Kidney epithelial cell (primary cell): ENCODE data around the gene NEK2. TPM values are rescaled to one million over a fixed set of nuclear protein-coding genes. Genes with fewer than 3 reads are reported as not detected.
"Not testable (repeated sequence)": the region's sequence is repeated elsewhere in the genome, so short reads cannot be mapped to it uniquely, and the experiment has no call there.

ENCODE experiments used
- DNase-seq: peaks from one replicate; pipeline ENCODE4 v3.0.0-alpha.2; 2010; ENCODE audit warnings: low read depth
- H3K27me3 ChIP-seq: 2 replicates; pipeline ENCODE4 v1.6.0; 2011; ENCODE audit warnings: low read length; ENCODE audit not compliant: control insufficient read depth, insufficient read depth
- H3K36me3 ChIP-seq: 2 replicates; pipeline ENCODE4 v1.5.1; 2011; ENCODE audit warnings: low read length; ENCODE audit not compliant: control insufficient read depth, insufficient read depth
- H3K4me3 ChIP-seq: 2 replicates; pipeline ENCODE4 v1.5.1; 2011; ENCODE audit warnings: low read depth, mild to moderate bottlenecking, control low read depth, low read length
- total RNA-seq: library from RNA; depleted of rRNA; stranded (reverse); fragments of >200 nt; gene quantifications from 2 replicates; pipeline ENCODE4 v1.2.3, GENCODE V29; 2015
- TF ChIP-seq, protein P1 (sequence below): IDR thresholded peaks from 2 replicates; pipeline ENCODE4 v1.5.1; 2011; ENCODE audit warnings: mild to moderate bottlenecking, moderate library complexity, low read length, control low read depth, inconsistent platforms; ENCODE audit not compliant: insufficient read depth, poor library complexity, severe bottlenecking

Gene NEK2
- 4.3 and 4.4 TPM in 2 replicates for total RNA-seq

DNA sequence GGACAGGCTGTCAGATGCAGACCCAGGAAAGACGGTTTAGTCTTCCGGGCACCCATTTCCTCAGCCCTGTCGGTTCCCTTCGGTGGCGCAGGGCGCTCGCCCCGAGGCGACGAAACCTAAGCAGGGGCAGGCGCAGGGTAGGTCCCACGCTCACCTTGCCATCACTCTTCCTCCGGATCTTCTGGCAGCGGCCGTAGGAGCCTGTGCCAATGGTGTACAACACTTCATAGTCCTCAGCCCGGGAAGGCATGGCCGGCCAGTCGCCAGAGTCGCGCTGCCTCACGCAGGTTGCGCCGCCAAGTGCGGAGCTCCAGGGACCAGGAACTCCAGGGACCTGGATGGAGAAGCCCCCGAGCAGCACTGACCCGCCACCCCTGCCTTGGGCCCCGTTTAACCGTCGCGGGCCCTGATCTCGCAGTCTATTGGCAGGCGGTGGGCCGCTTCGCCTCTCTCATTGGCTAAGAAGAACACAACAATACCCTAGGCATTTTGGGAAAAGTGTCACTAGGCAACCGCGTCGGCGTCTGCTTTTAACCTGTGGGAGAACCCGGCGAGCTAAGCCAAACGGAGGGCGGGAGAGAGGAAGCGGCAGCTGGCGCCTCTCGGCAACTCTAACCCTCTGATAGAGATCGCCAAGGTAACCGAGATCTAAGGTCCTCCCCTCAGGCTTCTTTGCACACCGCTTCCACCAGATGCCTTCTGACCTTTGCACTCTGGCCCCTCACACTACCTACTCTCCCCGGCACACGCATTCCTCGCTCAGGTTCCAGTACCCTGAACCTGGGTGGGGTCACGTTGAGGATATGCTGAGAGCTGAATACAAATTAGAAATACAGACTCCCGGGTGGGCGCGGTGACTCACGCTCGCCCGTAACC lies at the start of gene NEK2:
NEK2 (minus strand) TSS at position 392 of the 876 bp plus-strand sequence; CDS start at position 250, 142 bp downstream.
- Histone ChIP-seq H3K36me3 (no peaks in the 10 kb centered on the region), H3K27me3 (no peaks in the 10 kb centered on the region), H3K4me3 (peak within 1 kb of the TSS; percentile 81)
- TF ChIP-seq, protein P1, sequence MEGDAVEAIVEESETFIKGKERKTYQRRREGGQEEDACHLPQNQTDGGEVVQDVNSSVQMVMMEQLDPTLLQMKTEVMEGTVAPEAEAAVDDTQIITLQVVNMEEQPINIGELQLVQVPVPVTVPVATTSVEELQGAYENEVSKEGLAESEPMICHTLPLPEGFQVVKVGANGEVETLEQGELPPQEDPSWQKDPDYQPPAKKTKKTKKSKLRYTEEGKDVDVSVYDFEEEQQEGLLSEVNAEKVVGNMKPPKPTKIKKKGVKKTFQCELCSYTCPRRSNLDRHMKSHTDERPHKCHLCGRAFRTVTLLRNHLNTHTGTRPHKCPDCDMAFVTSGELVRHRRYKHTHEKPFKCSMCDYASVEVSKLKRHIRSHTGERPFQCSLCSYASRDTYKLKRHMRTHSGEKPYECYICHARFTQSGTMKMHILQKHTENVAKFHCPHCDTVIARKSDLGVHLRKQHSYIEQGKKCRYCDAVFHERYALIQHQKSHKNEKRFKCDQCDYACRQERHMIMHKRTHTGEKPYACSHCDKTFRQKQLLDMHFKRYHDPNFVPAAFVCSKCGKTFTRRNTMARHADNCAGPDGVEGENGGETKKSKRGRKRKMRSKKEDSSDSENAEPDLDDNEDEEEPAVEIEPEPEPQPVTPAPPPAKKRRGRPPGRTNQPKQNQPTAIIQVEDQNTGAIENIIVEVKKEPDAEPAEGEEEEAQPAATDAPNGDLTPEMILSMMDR, result no peak
- DNase-seq, result peak; percentile 91

DNA sequence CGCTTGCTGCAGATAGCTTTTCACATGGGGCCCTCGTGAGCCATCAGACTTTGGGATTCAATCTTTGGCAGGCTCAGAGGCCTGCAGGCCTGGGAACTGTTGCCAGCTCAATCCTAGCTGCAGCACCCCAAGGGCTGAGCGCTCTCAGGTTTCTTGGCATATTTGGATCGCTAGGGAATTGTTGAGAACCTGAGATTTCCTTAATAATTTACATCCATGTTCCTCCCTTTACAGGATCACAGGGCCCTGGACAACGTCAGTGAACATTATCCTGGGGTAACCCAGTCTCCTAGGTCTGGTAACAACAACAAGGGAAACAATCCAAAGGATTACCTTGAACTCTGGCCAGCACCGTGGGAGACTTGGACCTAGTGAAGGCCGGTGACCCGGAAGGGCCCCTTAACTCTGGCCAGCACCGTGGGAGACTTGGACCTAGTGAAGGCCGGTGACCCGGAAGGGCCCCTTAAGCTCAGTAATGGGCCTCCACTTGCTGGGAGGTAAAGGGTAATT lies 49.3 kb upstream of the NEK2 start:
- Histone ChIP-seq H3K36me3 (no peaks in the 10 kb centered on the region), H3K4me3 (no peak overlapping the region), H3K27me3 (no peaks in the 10 kb centered on the region)
- DNase-seq, result no peak
- TF ChIP-seq, protein P1, result no peak

DNA sequence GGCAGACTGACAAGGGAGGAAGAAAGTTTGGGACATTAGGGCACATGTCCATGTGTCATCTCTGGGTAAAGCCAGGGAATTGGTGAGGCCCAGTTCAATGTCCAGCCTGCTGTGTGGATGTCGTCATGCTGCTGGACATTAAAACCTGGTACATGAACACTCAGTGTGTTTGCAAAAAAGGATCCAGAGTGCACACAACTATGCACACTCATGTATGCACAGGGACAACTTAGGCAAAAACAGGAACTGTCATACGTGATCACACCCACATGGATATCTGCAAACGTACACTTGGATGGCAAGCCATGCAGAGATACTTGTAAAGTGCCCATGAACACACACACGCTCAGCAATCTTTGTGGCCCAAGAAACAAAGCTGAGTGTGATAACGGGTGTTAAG lies 47.9 kb upstream of the NEK2 start:
- TF ChIP-seq, protein P1, result no peak
- no peak for DNase-seq
- Histone ChIP-seq H3K27me3 (no peaks in the 10 kb centered on the region), H3K4me3 (no peak overlapping the region), H3K36me3 (no peaks in the 10 kb centered on the region)

DNA sequence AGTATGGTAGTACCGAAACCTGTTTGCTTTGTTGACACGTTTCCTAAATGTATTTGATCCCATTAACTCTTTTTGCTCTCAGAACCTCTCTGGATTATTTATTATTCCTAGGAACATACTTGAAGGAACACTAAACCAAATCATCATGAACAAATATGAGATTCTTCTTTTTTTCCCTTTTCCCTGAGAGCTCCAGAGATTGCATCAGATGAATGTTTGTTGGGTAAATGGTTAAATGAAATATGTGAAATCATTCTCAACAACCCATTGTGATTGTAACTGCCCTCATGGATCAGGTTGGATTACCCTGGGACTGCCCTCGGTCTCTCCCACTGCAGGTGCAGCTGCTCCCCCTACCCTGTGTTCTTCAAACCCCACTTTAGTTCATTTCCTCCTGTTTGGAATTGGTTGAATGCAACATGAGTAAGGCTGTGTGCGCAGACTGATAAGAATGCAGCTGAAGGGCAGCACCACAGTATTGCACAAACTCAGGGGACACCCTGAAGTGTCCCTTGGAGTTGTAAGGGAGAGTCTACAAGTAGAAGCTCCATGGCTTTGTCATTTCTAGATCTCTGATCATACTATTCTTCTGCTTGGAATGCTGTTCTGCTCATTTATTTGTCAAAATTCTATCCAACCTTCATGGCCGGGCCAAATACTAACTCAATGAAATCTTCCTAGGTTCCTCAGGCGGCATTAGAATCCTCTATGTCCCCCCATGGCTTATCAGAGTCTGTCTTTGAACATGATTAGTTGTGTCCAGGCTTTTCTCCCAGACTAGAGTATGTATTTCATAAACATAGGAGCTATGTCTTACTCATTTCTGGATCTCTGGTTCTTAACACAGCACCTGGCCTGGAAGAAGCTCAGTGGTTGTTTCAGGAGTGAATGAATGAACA lies 47.1 kb upstream of the NEK2 start:
- no peak for DNase-seq
- H3K36me3 ChIP-seq, result no peaks in the 10 kb centered on the region
- TF ChIP-seq, protein P1, result no peak
- H3K27me3 ChIP-seq, result no peaks in the 10 kb centered on the region
- no peak overlapping the region for H3K4me3 ChIP-seq

DNA sequence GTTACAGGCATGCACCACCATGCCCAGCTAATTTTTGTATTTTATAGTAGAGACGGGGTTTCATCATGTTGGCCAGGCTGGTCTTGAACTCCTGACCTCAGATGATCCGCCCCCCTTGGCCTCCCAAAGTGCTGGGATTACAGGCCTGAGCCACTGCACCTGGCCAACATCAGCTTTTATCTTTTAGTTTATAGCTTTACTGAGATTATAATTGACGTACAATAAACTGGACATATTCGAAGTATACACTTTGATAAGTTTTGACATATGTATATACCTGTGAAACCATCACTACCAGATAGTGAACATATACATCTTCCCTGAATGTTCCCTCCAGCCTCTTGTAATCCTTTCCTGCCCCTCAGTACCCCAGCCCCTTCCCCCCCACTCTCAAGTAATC lies 41.1 kb upstream of the NEK2 start:
- DNase-seq, H3K4me3 ChIP-seq, H3K36me3 ChIP-seq, H3K27me3 ChIP-seq: not testable (repeated sequence)

DNA sequence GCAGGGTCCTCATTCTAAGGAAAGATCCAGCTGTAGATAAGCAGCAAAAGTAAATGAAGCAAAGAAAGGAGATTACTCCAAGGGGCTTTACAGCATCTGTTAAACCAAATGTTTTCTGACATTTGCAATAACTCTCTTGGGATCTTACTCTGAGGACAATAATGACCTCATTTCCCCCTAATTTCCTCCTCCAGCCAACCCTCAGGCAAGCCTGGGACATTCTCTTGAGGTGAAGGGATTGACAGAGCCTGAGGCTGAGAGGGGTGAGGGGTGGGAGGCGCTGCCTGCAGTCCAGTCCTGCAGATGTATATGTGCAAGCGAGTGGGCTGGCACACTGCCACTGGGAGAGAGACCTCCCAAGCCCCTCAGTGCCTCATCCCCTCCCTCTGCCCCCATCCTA lies 40.5 kb upstream of the NEK2 start:
- TF ChIP-seq, protein P1, result no peak
- no peak overlapping the region for H3K4me3 ChIP-seq
- DNase-seq, result no peak

More for the DNA sequence above, 40.5 kb upstream of the NEK2 start:
- Histone ChIP-seq H3K27me3 (no peaks in the 10 kb centered on the region), H3K36me3 (no peaks in the 10 kb centered on the region)
